Measurements from ENCODE around the gene EPHB2.

DNA sequence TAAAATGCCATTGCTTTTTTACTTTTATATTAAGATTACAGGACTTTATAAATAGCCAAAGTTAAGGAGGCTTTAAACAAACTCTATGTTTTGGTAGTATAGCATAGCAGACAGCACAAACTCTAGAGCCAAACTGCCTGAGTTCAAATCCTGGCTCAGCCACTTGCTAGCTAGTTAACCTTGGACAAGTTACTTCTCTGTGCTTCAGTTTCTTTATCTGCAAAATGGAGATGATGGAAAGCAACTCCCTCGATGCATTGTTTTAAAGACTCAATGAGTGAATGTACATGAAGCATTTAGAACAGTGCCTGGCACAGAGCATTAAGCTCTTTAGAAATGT, 36.3 kb upstream of the EPHB2 start:
- TF ChIP-seq, protein P1, sequence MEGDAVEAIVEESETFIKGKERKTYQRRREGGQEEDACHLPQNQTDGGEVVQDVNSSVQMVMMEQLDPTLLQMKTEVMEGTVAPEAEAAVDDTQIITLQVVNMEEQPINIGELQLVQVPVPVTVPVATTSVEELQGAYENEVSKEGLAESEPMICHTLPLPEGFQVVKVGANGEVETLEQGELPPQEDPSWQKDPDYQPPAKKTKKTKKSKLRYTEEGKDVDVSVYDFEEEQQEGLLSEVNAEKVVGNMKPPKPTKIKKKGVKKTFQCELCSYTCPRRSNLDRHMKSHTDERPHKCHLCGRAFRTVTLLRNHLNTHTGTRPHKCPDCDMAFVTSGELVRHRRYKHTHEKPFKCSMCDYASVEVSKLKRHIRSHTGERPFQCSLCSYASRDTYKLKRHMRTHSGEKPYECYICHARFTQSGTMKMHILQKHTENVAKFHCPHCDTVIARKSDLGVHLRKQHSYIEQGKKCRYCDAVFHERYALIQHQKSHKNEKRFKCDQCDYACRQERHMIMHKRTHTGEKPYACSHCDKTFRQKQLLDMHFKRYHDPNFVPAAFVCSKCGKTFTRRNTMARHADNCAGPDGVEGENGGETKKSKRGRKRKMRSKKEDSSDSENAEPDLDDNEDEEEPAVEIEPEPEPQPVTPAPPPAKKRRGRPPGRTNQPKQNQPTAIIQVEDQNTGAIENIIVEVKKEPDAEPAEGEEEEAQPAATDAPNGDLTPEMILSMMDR (IDR thresholded peaks at IDR 0.05), result no peak
- no peak for TF ChIP-seq EP300 (IDR thresholded peaks at IDR 0.05)
